HTR-8/SVneo (cell line): ENCODE measurements around the gene RARG.
A peak's percentile ranks its signal among the peaks of the same experiment; 100 is the strongest.
"Not testable (repeated sequence)": the region's sequence is repeated elsewhere in the genome, so short reads cannot be mapped to it uniquely, and the experiment has no call there.

ENCODE experiments used
- DNase-seq: peaks from one replicate; pipeline ENCODE4 v3.0.0; 2011; ENCODE audit warnings: low spot score, mixed read lengths; ENCODE audit not compliant: insufficient read length
- FAIRE-seq: peaks from 2 replicates; lab custom pipeline; 2011; peaks lifted over from hg19 to GRCh38; lab: Jason Lieb, UNC

RARG gene

DNA sequence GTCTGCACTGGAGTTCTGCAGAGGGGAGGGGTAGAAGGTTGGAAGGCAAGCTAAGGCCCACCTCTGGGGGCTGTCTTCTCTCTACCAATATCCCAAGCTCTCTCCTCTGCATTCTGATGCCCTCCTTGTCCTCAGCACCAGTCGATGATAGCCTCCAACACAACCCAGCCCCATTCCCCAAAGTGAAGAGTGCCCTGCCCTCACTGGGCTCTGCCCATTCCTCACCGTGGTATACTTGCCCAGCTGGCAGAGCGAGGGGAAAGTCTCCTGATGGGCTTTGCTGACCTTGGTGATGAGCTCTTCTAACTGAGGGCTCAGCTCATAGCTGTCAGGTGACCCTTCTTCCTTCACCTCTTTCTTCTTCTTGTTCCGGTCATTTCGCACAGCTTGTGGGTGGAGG, 17.8 kb downstream of the RARG start:
- no peak for FAIRE-seq
- no peak for DNase-seq

- FAIRE-seq (peak; percentile 80), DNase-seq (peak; percentile 80)
These were observed 18.7 kb downstream of the RARG start for GRCh38 chr12:53213348-53213747.

DNA sequence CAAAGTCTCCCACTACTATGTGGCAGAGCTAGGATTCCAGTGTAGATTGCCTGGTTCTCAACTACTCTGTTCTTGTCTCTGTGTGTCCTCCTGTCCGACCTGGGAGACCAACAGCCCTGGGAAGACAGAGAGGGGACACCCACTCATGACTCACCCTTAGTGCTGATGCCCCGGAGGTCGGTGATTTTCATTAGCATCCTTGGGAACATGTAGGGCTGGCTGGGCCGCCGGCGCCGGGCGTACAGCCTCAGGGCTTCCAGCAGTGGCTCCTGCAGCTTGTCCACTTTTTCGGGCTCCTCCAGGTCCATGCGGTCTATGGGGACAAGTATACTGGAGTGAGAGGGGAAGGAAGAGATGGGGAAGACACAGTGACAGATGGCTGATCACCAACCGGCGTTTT, 19.1 kb downstream of the RARG start:
- FAIRE-seq = no peak
- DNase-seq = no peak

GRCh38 chr12:53211476-53212381, 20.3 kb downstream of the RARG start:
- FAIRE-seq = no peak
- no peak for DNase-seq

DNA sequence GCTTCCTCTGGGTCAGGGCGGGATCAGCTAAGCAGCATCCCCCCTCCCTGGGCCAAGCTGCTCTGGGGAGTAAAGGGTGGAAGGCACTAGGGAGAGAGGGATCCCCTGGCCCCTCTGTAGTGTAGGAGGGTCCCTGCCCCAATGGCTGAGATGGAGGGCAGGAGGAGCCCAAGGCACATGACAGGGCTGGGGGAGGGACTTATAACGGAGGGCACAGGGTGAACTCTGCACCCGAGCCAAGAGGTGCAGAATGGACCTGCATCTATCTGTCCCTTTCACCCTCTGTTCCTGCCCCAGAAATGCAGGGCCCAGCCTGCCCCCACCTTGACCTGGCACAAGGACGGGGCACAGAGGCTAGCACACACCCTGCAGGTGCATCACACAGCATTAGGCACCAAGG, 21.2 kb downstream of the RARG start:
- no peak for DNase-seq
- no peak for FAIRE-seq

GRCh38 chr12:53208877-53209463, 23.0 kb downstream of the RARG start:
- no peak for DNase-seq
- no peak for FAIRE-seq

DNA sequence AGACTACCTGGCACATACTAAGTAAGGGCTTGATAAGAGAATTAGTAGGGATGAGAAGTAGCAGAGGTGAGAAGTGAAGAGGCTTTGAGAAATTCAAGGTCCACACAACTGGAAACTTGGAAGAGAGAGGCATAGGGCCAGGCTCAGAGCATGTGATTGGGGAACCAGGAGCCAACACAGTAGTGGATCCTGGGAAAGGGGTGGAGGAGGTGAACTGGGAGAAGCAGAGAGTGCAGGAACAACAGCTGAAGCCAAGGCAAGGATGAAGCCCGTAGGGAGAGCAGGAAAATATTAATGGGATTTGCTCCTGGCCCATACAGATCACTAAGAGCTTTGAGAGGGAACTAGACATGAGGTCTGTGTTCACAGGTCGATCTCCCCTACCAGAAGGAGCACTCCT, 23.6 kb downstream of the RARG start:
- no peak for DNase-seq
- no peak for FAIRE-seq

GRCh38 chr12:53207042-53207441, 25.0 kb downstream of the RARG start, which contains the start of gene ITGB7:
TSS of gene ITGB7 (minus strand) at chr12:53207251. CDS start at chr12:53200443, 6,808 bp downstream.
- no peak for FAIRE-seq
- no peak for DNase-seq

DNA sequence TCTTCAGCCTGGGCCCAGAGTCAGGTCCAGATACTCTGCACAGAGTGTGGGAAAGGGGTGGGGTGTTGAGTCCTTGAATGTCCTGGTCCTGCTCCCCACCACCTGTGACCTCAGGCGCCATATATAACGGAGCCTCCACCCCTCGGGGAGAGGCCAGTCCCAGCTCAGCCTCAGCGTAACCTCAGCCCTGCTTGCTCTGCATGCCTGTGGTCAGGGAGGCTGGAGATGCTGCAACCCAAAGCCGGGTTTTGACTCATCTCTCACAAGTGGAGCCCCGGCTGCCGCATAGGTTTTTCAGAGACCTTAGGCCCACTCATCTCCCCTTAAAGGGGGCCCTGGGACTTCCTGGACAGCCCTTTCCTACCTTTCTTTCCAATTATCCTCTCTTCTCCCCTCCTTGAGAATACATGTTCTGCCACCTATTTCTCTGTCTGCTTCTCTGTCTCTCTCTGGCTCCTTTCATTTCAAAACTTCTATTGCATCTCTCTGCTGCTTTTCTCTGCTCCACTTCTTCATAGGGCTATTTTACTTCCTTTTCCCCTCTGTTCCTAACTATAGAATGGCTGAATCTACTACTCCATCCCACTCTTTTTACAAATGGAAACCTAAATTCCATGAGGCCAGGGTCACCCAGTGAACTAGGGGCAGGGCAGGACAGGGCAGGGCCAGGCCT, 26.1 kb downstream of the RARG start:
- DNase-seq (peak; percentile 88), FAIRE-seq (no peak)

DNA sequence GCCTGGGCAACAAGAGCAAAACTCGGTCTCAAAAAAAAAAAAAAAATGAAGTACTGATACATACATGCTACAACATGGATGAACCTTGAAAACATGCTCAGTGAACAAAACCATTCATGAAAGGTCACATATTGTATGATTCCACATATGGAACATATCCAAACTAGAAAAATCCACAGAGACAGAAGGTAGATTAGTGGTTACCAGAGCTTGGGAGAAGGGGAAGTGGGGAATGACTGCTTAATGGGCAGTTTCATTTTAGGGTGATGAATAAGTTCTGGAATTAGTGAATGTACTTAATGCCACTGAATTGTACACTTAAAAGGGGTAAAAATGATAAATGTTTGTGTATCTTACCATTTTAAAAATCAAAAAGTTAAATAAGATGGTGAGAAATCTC, 27.7 kb downstream of the RARG start:
- DNase-seq (no peak), FAIRE-seq (no peak)

GRCh38 chr12:53202316-53202715, 29.7 kb downstream of the RARG start:
- not testable (repeated sequence) for DNase-seq, FAIRE-seq

DNA sequence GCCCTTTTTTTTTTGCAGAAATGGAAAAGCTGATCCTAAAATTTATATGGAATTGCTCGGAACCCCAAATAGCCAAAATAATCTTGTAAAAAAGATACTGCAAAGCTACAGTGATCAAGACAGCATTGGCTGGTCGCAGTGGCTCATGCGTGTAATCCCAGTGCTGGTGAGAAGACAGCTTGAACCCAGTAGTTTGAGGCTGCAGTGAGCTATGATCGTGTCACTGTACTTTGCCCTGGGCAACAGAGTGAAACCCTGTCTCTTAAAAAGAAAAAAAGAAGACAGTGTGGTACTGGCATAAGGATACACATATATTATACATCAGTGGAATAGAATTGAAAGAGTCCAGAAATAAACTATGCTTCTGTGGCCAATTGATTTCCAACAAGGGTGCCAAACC, 30.4 kb downstream of the RARG start:
- DNase-seq (no peak), FAIRE-seq (no peak)

GRCh38 chr12:53201177-53201541, 30.9 kb downstream of the RARG start:
- DNase-seq = no peak
- FAIRE-seq = no peak

DNA sequence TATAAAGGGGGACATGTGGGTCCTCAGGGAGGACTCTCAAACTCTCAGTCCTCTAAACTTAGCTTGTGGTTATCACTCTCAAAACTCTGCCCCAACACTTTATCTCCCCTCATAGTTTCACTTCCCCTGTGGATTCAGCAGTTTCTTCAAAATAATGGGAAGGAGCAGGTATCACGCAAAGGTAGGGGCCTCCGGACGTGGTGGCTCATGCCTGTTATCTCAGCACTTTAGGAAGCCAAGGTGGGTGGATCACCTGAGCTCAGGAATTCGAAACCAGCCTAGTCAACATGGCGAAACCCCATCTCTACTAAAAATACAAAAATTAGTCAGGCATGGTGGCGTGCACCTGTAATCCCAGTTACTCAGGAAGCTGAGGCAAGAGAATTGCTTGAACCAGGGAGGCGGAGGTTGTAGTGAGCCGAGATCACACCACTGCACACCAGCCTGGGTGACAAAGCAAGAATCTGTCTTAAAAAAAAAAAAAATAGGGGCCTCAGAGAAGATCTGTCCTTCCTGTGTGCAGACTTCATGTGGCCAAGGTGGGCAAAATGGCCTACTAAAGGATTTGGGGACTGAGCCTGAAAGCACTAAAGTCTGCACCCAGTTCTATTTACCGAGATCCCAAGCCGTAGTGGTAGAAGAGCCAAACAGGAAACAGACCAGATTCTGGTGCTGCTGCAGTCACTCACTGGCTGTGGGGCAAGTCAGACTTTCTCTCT, 31.4 kb downstream of the RARG start:
- no peak for DNase-seq
- no peak for FAIRE-seq

DNA sequence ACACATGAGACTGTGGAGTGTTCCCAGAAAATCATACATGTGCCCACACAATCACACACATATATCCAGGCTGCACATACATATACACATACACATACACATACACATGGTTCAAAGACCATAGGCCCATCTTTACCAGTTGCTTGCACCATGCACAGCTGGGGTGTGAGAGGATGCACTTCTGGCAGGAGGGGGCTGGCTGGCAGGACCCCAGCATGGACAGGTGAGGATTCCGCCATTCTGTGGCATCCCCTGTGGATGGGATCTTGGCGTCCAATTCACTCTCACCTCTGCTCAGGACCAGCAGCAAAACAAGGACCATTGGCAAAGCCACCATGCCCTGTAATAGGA, 31.9 kb downstream of the RARG start:
- DNase-seq = no peak
- no peak for FAIRE-seq

GRCh38 chr12:53199700-53200099, 32.3 kb downstream of the RARG start:
- DNase-seq (no peak), FAIRE-seq (no peak)

GRCh38 chr12:53198486-53199110, 33.4 kb downstream of the RARG start:
- no peak for FAIRE-seq
- no peak for DNase-seq

DNA sequence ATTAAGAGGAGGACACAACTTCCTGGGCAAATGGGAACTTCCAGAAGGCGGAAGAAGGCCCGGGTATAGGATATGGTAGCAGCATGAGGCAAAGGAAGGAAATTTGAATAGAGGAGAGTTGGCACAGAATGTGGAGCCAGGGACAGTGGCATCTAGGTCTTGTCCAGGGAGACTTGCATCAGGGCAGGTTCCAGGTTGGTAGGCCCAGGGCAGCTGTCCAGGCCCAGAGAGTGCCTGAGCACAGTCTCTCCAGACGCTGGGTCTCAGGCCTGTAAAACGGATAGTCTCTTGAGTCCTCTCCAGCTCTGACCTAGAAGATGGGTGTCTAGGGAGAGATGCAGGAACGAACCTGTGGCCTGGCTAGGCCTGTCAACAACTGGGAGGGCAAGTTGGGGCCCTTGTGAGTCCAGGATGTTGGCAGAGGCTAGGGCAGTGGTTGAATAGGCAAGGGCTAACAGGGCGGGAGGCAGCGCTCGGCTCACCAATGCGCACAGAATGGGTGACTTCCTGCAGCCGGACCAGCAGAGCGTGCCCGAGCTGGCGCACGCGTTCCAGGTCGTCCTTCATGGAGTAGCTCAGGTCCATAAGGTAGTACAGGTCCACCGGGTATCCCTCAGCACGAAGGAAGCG, 34.9 kb downstream of the RARG start:
- FAIRE-seq (no peak), DNase-seq (no peak)

DNA sequence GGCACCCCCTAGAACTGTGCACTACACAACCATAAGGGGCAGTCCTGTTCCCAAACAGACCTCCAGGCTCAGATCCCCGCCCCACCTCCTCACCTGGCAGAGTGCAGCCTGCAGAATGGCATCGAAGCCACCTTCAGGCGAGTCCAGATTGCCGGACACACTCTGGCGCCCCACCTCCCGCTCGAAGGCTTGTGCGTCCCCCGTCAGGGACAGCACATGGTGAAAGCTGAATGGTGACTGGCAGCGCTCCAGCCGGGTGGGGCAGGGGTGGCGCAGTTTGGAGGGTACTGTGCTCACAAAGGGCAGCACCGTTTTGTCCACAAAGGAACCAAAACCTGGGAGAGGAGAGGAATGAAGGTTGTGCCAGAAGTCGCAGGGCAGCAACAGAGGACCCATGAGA, 35.5 kb downstream of the RARG start:
- FAIRE-seq = no peak
- DNase-seq = no peak
